Ovary (tissue), 9 donors: ENCODE measurements around the gene DSCAML1. TPM values are rescaled to one million over a fixed set of nuclear protein-coding genes. Genes with fewer than 3 reads are reported as not detected.

Source experiments
- DNase-seq, 5 donors: peaks; one replicate each; pipeline ENCODE4 v3.0.0-alpha.2; 2019 to 2020
- H3K27ac ChIP-seq, 2 donors: fragments of 200-600 bp; one replicate each; pipeline versions ENCODE4 v1.5.1 to v1.8.0; 2019 to 2022
- H3K27me3 ChIP-seq: fragments of 200-600 bp; one replicate; pipeline ENCODE4 v1.8.0; 2022
- H3K36me3 ChIP-seq: fragments of 200-600 bp; sonication (generic); one replicate; pipeline ENCODE4 v1.5.1; 2019
- H3K4me1 ChIP-seq: one replicate; pipeline ENCODE4 v1.8.1; 2013; ENCODE audit warnings: mild to moderate bottlenecking, moderate library complexity; ENCODE audit not compliant: insufficient read depth
- H3K4me3 ChIP-seq: fragments of 200-600 bp; sonication (generic); one replicate; pipeline ENCODE4 v1.5.1; 2017
- H3K9me3 ChIP-seq, 2 donors: fragments of 200-600 bp in 1 of 2; sonication (generic) in 1 of 2; one replicate each; pipeline versions ENCODE4 v1.5.1 to v1.8.1; 2013 to 2019; ENCODE audit warnings: mild to moderate bottlenecking in 1 of 2, moderate library complexity in 1 of 2
- CTCF ChIP-seq, 3 donors: fragments of 450-650 bp in 2 of 3; fragments of 200-600 bp in 1 of 3; IDR thresholded peaks; one replicate each; pipeline versions ENCODE4 v1.5.1 to v1.8.0; 2016 to 2022; ENCODE audit warnings: antibody characterized with exemption in 3 of 3, mild to moderate bottlenecking in 1 of 3
- EP300 ChIP-seq: sonication (generic); formaldehyde crosslinking; IDR thresholded peaks from one replicate; pipeline ENCODE4 v1.6.1; 2017; ENCODE audit warnings: antibody characterized with exemption
- POLR2A ChIP-seq: fragments of 450-650 bp; IDR thresholded peaks from one replicate; pipeline ENCODE4 v1.6.1; 2017; ENCODE audit warnings: antibody characterized with exemption, mild to moderate bottlenecking, moderate library complexity
- WGBS, 3 donors: extraction: QIAGEN DNeasy Blood & Tissue Kit in 1 of 3; methylation state at CpG; one replicate each; pipeline versions ENCODE4 v1.1.5 to v1.1.7; 2013 to 2017; 5-methylcytosine and 5-hydroxymethylcytosine counted together
- intact Hi-C, 4 donors: fragments of 100-400 bp; cut with DNase I; formaldehyde crosslinking; loops; one replicate each; pipeline versions ENCODE4 v1.11.0 to v1.15.1; 2022 to 2023
- polyA plus RNA-seq, 2 donors: library from polyadenylated mRNA; stranded (reverse); fragments of 200-250 nt in 1 of 2; fragments of 350-450 nt in 1 of 2; fragmentation: Illumina TruSeq in 1 of 2; extraction: RNeasy Lipid Tissue Mini Kit (QIAGEN cat#74804) in 1 of 2; gene quantifications; one replicate each; pipeline ENCODE4 v1.2.3, GENCODE V29; 2013 to 2014
- total RNA-seq, 7 donors: library from RNA; depleted of rRNA in 2 of 7; stranded (reverse); fragments of >200 nt in 2 of 7; fragmentation: NEBNext Ultra II Directional in 3 of 7; extraction: Animal tissue kit (Norgen Biotek cat#: 25700) in 3 of 7; gene quantifications; one replicate each; pipeline versions ENCODE4 v1.1.0 to v1.2.4, GENCODE V29; 2016 to 2023
- donor health status: DM: no; HTN: no; CAD: no; lungs with moderate emphysema.
- donor health status: DM: no; HTN: no; CAD: no.
- donor health status: Bipolar disorder and iron deficiency.
- donor health status: DM: yes; HTN: yes; CAD: no.
- donor health status: DM: no; HTN: no; CAD: no.
- donor health status: DM: yes; HTN: yes; CAD: no.

Gene DSCAML1
- total and polyA plus RNA-seq, 9 donors: 0.77 to 16.5 (median 10.6) TPM

- Histone ChIP-seq H3K9me3 (no peaks in the 10 kb centered on the region), H3K27ac (no peak overlapping the region), H3K36me3 (no peaks in the 10 kb centered on the region), H3K4me3 (no peak overlapping the region), H3K27me3 (no peaks in the 10 kb centered on the region), H3K4me1 (peaks cover 4% of the 10 kb centered on the region)
- intact Hi-C loops: no loop called here
- WGBS, 3 donors: 95 to 97% (median 97%) methylated on average over 4 of the region's 4 CpGs
- TF ChIP-seq CTCF (IDR thresholded peaks at IDR 0.05) (no peak), EP300 (no peak), POLR2A (no peak)
- no peak for DNase-seq
These were observed 77.5 kb downstream of the DSCAML1 start for GRCh38 chr11:117719480-117719879.

- Histone ChIP-seq H3K9me3 (no peaks in the 10 kb centered on the region), H3K27ac (no peak overlapping the region), H3K27me3 (no peaks in the 10 kb centered on the region), H3K4me3 (no peak overlapping the region), H3K36me3 (no peaks in the 10 kb centered on the region), H3K4me1 (no peaks in the 10 kb centered on the region)
- WGBS, 3 donors: 74 to 76% (median 74%) methylated on average over 25 of the region's 25 CpGs
- TF ChIP-seq CTCF (IDR thresholded peaks at IDR 0.05): no peak
- TF ChIP-seq EP300: no peak
- no peak for TF ChIP-seq POLR2A
- intact Hi-C loops: no loop called here
- no peak for DNase-seq
These were observed 79.3 kb downstream of the DSCAML1 start for GRCh38 chr11:117717485-117718314.

GRCh38 chr11:117716521-117717440, 80.2 kb downstream of the DSCAML1 start:
- DNase-seq: no peak
- Histone ChIP-seq H3K4me1 (no peaks in the 10 kb centered on the region), H3K27ac (no peak overlapping the region), H3K4me3 (no peak overlapping the region), H3K9me3 (no peaks in the 10 kb centered on the region), H3K36me3 (no peaks in the 10 kb centered on the region), H3K27me3 (no peaks in the 10 kb centered on the region)
- intact Hi-C loops: no loop called here
- WGBS, 3 donors: 92 to 93% (median 93%) methylated on average over 20 of the region's 20 CpGs
- TF ChIP-seq EP300 (no peak), POLR2A (no peak), CTCF (IDR thresholded peaks at IDR 0.05) (no peak)

- no peaks in the 10 kb centered on the region for H3K36me3 ChIP-seq
- H3K4me3 ChIP-seq: no peak overlapping the region
- no peak for TF ChIP-seq EP300
- no peak for TF ChIP-seq POLR2A
- no peak for DNase-seq
- no peaks in the 10 kb centered on the region for H3K9me3 ChIP-seq
- no peaks in the 10 kb centered on the region for H3K27me3 ChIP-seq
- 69 to 79% (median 78%) methylated on average over 8 of the region's 8 CpGs for WGBS, 3 donors
- intact Hi-C loops: no loop called here
- H3K4me1 ChIP-seq: no peaks in the 10 kb centered on the region
- no peak overlapping the region for H3K27ac ChIP-seq
These were observed 81.2 kb downstream of the DSCAML1 start for GRCh38 chr11:117715801-117716200.
